ENCODE measurements around the gene ACSL1. TPM values are rescaled to one million over a fixed set of nuclear protein-coding genes. Genes with fewer than 3 reads are reported as not detected.

The ACSL1 gene
- total and polyA plus RNA-seq, 9 donors = 12.0 to 47.9 (median 19.8) TPM

- H3K27ac ChIP-seq = no peak overlapping the region
Measured at GRCh38 chr4:184803133-184803532, 22.6 kb downstream of the ACSL1 start.

GRCh38 chr4:184802697-184803015 lies 23.1 kb downstream of the ACSL1 start:
- no peak overlapping the region for H3K27ac ChIP-seq
- TF ChIP-seq EP300 (IDR thresholded peaks at IDR 0.05) (no peak), CTCF (IDR thresholded peaks at IDR 0.05) (no peak), POLR2A (IDR thresholded peaks at IDR 0.05) (no peak)
- no peak overlapping the region for H3K4me3 ChIP-seq
- no peaks in the 10 kb centered on the region for H3K27me3 ChIP-seq
- no peaks in the 10 kb centered on the region for H3K9me3 ChIP-seq
- no peaks in the 10 kb centered on the region for H3K36me3 ChIP-seq
- intact Hi-C loops (cut with DNase I) = no loop called here
- 81 to 89% (median 87%) methylated on average over 9 of the region's 9 CpGs for WGBS, 3 donors
- DNase-seq = no peak
- peaks cover 5% of the 10 kb centered on the region for H3K4me1 ChIP-seq (ENCODE audit: insufficient read depth)

More at GRCh38 chr4:184803133-184803532, 22.6 kb downstream of the ACSL1 start:
- DNase-seq = no peak
- H3K4me3 ChIP-seq = no peak overlapping the region
- TF ChIP-seq POLR2A (IDR thresholded peaks at IDR 0.05) = no peak
- no peak for TF ChIP-seq CTCF (IDR thresholded peaks at IDR 0.05)
- TF ChIP-seq EP300 (IDR thresholded peaks at IDR 0.05) = no peak
- H3K36me3 ChIP-seq = no peaks in the 10 kb centered on the region
- intact Hi-C loops (cut with DNase I) = no loop called here
- peaks cover 5% of the 10 kb centered on the region for H3K4me1 ChIP-seq (ENCODE audit: insufficient read depth)
- no peaks in the 10 kb centered on the region for H3K9me3 ChIP-seq
- WGBS, 3 donors = 97 to 99% (median 98%) methylated on average over 16 of the region's 16 CpGs
- no peaks in the 10 kb centered on the region for H3K27me3 ChIP-seq

GRCh38 chr4:184801781-184802696 lies 23.7 kb downstream of the ACSL1 start:
- no peak overlapping the region for H3K4me3 ChIP-seq
- no peaks in the 10 kb centered on the region for H3K27me3 ChIP-seq
- no peaks in the 10 kb centered on the region for H3K36me3 ChIP-seq
- 58 to 70% (median 68%) methylated on average over 10 of the region's 10 CpGs for WGBS, 3 donors
- H3K4me1 ChIP-seq (ENCODE audit: insufficient read depth) = peaks cover 5% of the 10 kb centered on the region
- H3K27ac ChIP-seq = no peak overlapping the region
- no peaks in the 10 kb centered on the region for H3K9me3 ChIP-seq
- no peak for TF ChIP-seq CTCF (IDR thresholded peaks at IDR 0.05)
- no peak for TF ChIP-seq EP300 (IDR thresholded peaks at IDR 0.05)
- TF ChIP-seq POLR2A (IDR thresholded peaks at IDR 0.05) = no peak
- DNase-seq = no peak
- intact Hi-C loops (cut with DNase I) = no loop called here

- H3K36me3 ChIP-seq = no peaks in the 10 kb centered on the region
- H3K4me3 ChIP-seq = no peak overlapping the region
- intact Hi-C loops (cut with DNase I) = no loop called here
- DNase-seq = no peak
- no peaks in the 10 kb centered on the region for H3K9me3 ChIP-seq
- 97 to 98% (median 97%) methylated on average over 7 of the region's 7 CpGs for WGBS, 3 donors
- TF ChIP-seq POLR2A (IDR thresholded peaks at IDR 0.05) = no peak
- TF ChIP-seq EP300 (IDR thresholded peaks at IDR 0.05) = no peak
- TF ChIP-seq CTCF (IDR thresholded peaks at IDR 0.05) = no peak
- no peaks in the 10 kb centered on the region for H3K4me1 ChIP-seq (ENCODE audit: insufficient read depth)
- no peaks in the 10 kb centered on the region for H3K27me3 ChIP-seq
- no peak overlapping the region for H3K27ac ChIP-seq
Measured at GRCh38 chr4:184798504-184798903, 27.3 kb downstream of the ACSL1 start.

All from ovary (tissue), 9 donors.